Stimulated activated CD4-positive, alpha-beta T cell treated with anti-CD3 and anti-CD28 coated beads, Interleukin-1b, Interleukin-23, amount 100 ng/mL, for 24 hours (primary cell): Measurements from ENCODE around the gene LGR6.

ENCODE experiments used
- DNase-seq, 4 experiments: peaks; one replicate each; pipeline ENCODE4 v3.0.0-alpha.2; 2020; ENCODE audit warnings: low read depth in 4 of 4, low spot score in 1 of 4

Gene LGR6

GRCh38 chr1:202283379-202283844 is 89.8 kb downstream of the LGR6 start:
- DNase-seq: no peak

GRCh38 chr1:202283991-202284390 is 90.4 kb downstream of the LGR6 start:
- no peak for DNase-seq

GRCh38 chr1:202285908-202286307 is 92.3 kb downstream of the LGR6 start:
- no peak for DNase-seq

- no peak for DNase-seq
Observed at GRCh38 chr1:202286622-202287097, 93.1 kb downstream of the LGR6 start.

- DNase-seq: no peak
Observed at GRCh38 chr1:202287196-202287595, 93.6 kb downstream of the LGR6 start.

GRCh38 chr1:202288177-202288576 is 94.6 kb downstream of the LGR6 start:
- no peak for DNase-seq

- no peak for DNase-seq
Observed at GRCh38 chr1:202289009-202289408, 95.4 kb downstream of the LGR6 start.

GRCh38 chr1:202291001-202291400 is 97.4 kb downstream of the LGR6 start:
- no peak for DNase-seq

- DNase-seq: no peak
Observed at GRCh38 chr1:202291961-202292712, 98.5 kb downstream of the LGR6 start.

- no peak for DNase-seq
Observed at GRCh38 chr1:202292773-202293172, 99.2 kb downstream of the LGR6 start.

GRCh38 chr1:202293569-202293968 is 100.0 kb downstream of the LGR6 start:
- DNase-seq: no peak

GRCh38 chr1:202302166-202302565 is 108.6 kb downstream of the LGR6 start:
- no peak for DNase-seq

GRCh38 chr1:202304375-202304774 is 110.8 kb downstream of the LGR6 start:
- DNase-seq: no peak

- DNase-seq: no peak
Observed at GRCh38 chr1:202305168-202305567, 111.6 kb downstream of the LGR6 start.

- no peak for DNase-seq
Observed at GRCh38 chr1:202306535-202307345, 113.1 kb downstream of the LGR6 start.

- no peak for DNase-seq
Observed at GRCh38 chr1:202310071-202310725, 116.6 kb downstream of the LGR6 start.

- no peak for DNase-seq
Observed at GRCh38 chr1:202310746-202311145, 117.1 kb downstream of the LGR6 start.

GRCh38 chr1:202311875-202312635 is 118.5 kb downstream of the LGR6 start:
- DNase-seq: no peak

GRCh38 chr1:202315576-202316168 is 122.1 kb downstream of the LGR6 start:
- peak; percentile 47 to 63 (median 56) for DNase-seq

GRCh38 chr1:202316186-202316585 is 122.6 kb downstream of the LGR6 start:
- DNase-seq: no peak
